ENCODE data around the gene GPC6. TPM values are rescaled to one million over a fixed set of nuclear protein-coding genes. Genes with fewer than 3 reads are reported as not detected.

GPC6 gene
- total and polyA plus RNA-seq, 9 of the 15 experiments (the other 6 are each of a cell fraction or from before 2014, with no cell fraction given), result under 0.01 to 0.20 (median 0.01) TPM; not detected in 4

DNA sequence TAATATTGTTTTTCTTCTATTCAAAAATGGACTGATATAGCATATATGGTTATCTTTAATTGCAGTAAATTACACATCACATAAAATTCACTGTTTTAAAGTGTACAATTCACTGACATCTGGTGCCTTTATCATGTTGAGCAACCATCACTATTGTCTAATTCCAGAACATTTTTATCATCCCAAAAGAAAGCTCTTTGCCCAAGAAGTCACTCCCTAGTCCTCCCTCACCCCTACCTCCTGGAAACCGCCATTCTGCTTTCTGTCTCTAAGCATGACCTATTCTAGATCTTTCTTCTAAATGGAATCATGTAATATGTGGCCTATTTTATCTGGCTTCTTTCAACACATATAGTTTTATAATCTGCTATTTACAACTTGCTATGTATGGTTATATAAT, 727.2 kb downstream of the GPC6 start:
- Histone ChIP-seq H3K4me1 (replicated peaks in 1 of 2; ENCODE audit: control insufficient read depth in 2 of 2, insufficient read depth in 2 of 2, low read length in 2 of 2) (no peaks in the 10 kb centered on the region), H3K4me3 (no peak overlapping the region), H2AFZ (ENCODE audit: low read depth, low read length) (no peak overlapping the region), H3K9me3 (replicated peaks; ENCODE audit: control insufficient read depth, insufficient read depth, low read depth, low read length) (no peaks in the 10 kb centered on the region), H3K27ac (ENCODE audit: extremely low read depth, low read depth, low read length) (no peak overlapping the region), H3K9ac (ENCODE audit: insufficient read depth in 1 of 2, low read depth in 2 of 2, low read length in 2 of 2) (no peak overlapping the region), H4K20me1 (replicated peaks; ENCODE audit: control insufficient read depth, insufficient read depth, low read length) (no peaks in the 10 kb centered on the region), H3K27me3 (ENCODE audit: control insufficient read depth in 2 of 2, insufficient read depth in 2 of 2, low read length in 2 of 2) (no peaks in the 10 kb centered on the region), H3K4me2 (ENCODE audit: insufficient read depth, low read length) (no peak overlapping the region), H3K79me2 (ENCODE audit: control insufficient read depth, insufficient read depth, low read length) (no peaks in the 10 kb centered on the region), H3K9me1 (ENCODE audit: control insufficient read depth, insufficient read depth, low read length) (no peaks in the 10 kb centered on the region), H3K36me3 (ENCODE audit: control insufficient read depth, insufficient read depth, low read length) (no peaks in the 10 kb centered on the region)
- in situ Hi-C loops (cut with MboI) (no loop called here), intact Hi-C loops (cut with micrococcal nuclease) (no loop called here)
- POLR2A ChIA-PET, result no interaction called here
- TF ChIP-seq DNMT1 (IDR thresholded peaks at IDR 0.05) (no peak), SRF (CRISPR knock-in tag; IDR thresholded peaks at IDR 0.05) (no peak), BCOR (IDR thresholded peaks at IDR 0.05) (no peak)
- TF ChIP-seq, protein P1, sequence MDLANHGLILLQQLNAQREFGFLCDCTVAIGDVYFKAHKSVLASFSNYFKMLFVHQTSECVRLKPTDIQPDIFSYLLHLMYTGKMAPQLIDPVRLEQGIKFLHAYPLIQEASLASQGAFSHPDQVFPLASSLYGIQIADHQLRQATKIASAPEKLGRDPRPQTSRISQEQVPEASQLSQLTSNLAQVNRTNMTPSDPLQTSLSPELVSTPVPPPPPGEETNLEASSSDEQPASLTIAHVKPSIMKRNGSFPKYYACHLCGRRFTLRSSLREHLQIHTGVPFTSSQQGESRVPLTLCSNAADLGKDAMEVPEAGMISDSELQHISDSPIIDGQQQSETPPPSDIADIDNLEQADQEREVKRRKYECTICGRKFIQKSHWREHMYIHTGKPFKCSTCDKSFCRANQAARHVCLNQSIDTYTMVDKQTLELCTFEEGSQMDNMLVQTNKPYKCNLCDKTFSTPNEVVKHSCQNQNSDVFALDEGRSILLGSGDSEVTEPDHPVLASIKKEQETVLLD (IDR thresholded peaks at IDR 0.05), result no peak
- DNase-seq (ENCODE audit: extremely low read depth in 1 of 4, low spot score in 3 of 4), result no peak
- no peak for FAIRE-seq
- ATAC-seq, result no peak
- no TSS peak for BruUV-seq (replicated peaks)
- CTCF ChIA-PET (ENCODE audit: low intra/inter-chr PET ratio), result no interaction called here
- WGBS (ENCODE audit: insufficient coverage, low coverage, missing lambda C conversion rate), result 0% methylated on average over 1 of the region's 1 CpG

DNA sequence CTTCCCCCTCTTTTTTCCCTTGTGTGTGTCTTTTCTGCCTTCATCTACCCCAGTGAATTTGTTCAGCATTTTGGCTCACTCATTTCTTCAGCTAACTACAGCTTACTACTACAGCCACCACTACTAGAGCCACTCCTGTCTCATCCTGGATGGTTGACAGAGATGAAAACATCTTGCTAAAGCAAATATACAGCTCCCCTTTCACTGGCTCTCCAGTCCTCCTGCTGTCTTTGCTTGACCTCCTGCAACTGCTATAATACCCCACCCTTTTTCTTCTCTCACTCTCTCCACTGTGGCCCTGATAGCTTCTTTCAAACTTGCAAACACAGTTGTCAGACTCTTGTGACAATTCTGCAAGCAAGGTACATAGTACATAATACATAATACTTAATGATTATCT, 729.3 kb downstream of the GPC6 start:
- in situ Hi-C loops (cut with MboI), result no loop called here
- intact Hi-C loops (cut with micrococcal nuclease), result no loop called here
- Histone ChIP-seq H3K79me2 (ENCODE audit: control insufficient read depth, insufficient read depth, low read length) (no peaks in the 10 kb centered on the region), H2AFZ (ENCODE audit: low read depth, low read length) (no peak overlapping the region), H3K9me3 (replicated peaks; ENCODE audit: control insufficient read depth, insufficient read depth, low read depth, low read length) (no peaks in the 10 kb centered on the region), H3K36me3 (ENCODE audit: control insufficient read depth, insufficient read depth, low read length) (no peaks in the 10 kb centered on the region), H3K4me3 (no peak overlapping the region), H4K20me1 (replicated peaks; ENCODE audit: control insufficient read depth, insufficient read depth, low read length) (no peaks in the 10 kb centered on the region), H3K27me3 (ENCODE audit: control insufficient read depth in 2 of 2, insufficient read depth in 2 of 2, low read length in 2 of 2) (no peaks in the 10 kb centered on the region), H3K27ac (ENCODE audit: extremely low read depth, low read depth, low read length) (no peak overlapping the region), H3K4me1 (replicated peaks in 1 of 2; ENCODE audit: control insufficient read depth in 2 of 2, insufficient read depth in 2 of 2, low read length in 2 of 2) (no peaks in the 10 kb centered on the region), H3K9me1 (ENCODE audit: control insufficient read depth, insufficient read depth, low read length) (no peaks in the 10 kb centered on the region), H3K9ac (ENCODE audit: insufficient read depth in 1 of 2, low read depth in 2 of 2, low read length in 2 of 2) (no peak overlapping the region), H3K4me2 (ENCODE audit: insufficient read depth, low read length) (no peak overlapping the region)
- no peak for ATAC-seq
- FAIRE-seq, result no peak
- CTCF ChIA-PET (ENCODE audit: low intra/inter-chr PET ratio), result no interaction called here
- BruUV-seq (replicated peaks), result no TSS peak
- POLR2A ChIA-PET, result interaction anchor here (0.7 kb wide), 1 partner anchor 209 kb away, joined by 4 read pairs; no protein-coding TSS in a partner anchor
- TF ChIP-seq BMI1 (IDR thresholded peaks at IDR 0.05; ENCODE audit: low read length) (no peak), EZH2 (IDR thresholded peaks at IDR 0.05; ENCODE audit: borderline replicate concordance, low read depth, low read length) (no peak), ZNF274 (IDR thresholded peaks at IDR 0.05; ENCODE audit: borderline replicate concordance, low read depth, low read length) (no peak), ZSCAN29 (IDR thresholded peaks at IDR 0.05) (no peak), CCNT2 (IDR thresholded peaks at IDR 0.05; ENCODE audit: borderline replicate concordance, extremely low read depth, insufficient read length, low read depth, low read length) (no peak), POLR2H (tag; IDR thresholded peaks at IDR 0.05; ENCODE audit: low read depth) (no peak)
- TF ChIP-seq, protein P2, sequence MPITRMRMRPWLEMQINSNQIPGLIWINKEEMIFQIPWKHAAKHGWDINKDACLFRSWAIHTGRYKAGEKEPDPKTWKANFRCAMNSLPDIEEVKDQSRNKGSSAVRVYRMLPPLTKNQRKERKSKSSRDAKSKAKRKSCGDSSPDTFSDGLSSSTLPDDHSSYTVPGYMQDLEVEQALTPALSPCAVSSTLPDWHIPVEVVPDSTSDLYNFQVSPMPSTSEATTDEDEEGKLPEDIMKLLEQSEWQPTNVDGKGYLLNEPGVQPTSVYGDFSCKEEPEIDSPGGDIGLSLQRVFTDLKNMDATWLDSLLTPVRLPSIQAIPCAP (CRISPR knock-in tag; IDR thresholded peaks at IDR 0.05; ENCODE audit: borderline replicate concordance), result no peak
- DNase-seq (ENCODE audit: extremely low read depth in 1 of 4, low spot score in 3 of 4), result no peak
